ENCODE results near the gene GMPPA.

GMPPA gene

GRCh38 chr2:219540784-219541504 is 42.3 kb downstream of the GMPPA start:
- DNase-seq, result no peak

DNA sequence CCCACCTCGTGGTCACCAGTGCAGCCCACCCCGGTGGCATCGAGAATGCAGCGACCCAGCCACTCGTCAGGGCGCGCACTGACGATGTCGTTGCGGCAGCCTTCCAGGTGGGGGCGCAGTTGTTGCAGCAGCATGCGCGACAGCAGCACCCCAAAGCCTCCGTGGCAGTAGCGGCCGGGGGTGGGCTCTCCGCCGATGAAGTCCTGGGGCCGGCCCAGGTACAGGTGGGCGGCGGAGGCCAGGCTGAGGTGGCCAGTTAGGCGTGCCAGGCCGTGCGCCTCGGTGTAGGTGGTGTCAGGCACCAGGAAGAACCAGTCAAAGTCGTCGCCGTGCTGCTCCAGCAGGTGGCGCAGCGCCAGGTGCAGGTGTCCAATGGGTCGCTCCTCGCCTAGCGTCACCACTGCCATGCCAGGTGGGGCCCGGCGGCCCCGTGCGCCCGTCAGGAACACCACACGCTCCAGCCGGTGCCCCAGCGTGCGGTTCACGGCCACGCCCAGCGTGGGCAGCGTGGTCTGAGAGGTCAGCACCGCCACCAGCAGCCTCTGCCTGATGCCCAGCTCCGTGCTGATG is 43.0 kb downstream of the GMPPA start:
- DNase-seq, result peak; percentile 66

- no peak for DNase-seq
These were observed 44.4 kb downstream of the GMPPA start for GRCh38 chr2:219542931-219543595.

DNA sequence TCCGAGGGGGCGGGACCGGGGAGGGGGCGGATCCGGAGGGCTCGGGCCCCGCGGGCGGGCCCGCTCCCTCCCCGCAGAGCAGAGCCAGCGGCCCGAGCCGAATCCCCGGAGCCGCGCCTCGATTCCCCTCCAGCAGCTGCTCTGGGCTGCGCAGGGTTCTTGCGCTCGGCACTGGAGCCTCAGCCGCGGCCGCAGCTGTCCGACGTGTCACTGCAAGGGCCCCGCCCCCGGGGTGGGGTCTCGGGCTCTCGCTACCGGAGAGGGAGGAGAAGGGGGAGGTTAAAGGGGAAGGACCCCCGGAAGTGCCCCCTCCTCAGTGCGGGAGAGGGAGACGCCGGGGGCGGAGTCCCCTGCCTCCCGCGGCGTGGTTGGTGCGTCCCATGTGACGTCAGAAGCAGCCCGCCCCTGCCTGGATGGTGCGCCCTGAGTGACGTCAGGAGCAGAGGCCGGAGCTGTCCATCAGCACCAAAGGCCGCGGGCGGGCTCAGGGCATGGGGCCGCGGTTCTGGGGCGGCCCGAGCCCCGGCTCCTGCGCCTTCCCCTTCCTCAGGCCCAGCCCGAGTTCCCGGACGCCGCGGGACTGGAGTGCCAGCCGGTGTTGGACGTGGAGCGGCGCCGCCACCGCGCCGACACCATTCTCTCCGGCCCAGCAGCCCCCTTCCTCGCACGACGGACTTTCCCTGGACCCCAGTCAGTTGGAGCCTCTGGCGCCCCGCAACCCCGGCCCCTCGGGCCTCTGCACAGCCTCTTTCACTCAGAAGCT is 45.1 kb downstream of the GMPPA start, which contains the start of the genes CHPF and TMEM198:
Gene CHPF (minus strand): TSS at position 214 of the 763 bp plus-strand sequence. CDS start 271 bp downstream, outside the sequence.
Gene TMEM198 (plus strand): TSS at position 433 of the 763 bp plus-strand sequence. CDS start 700 bp downstream, outside the sequence.
- DNase-seq, result peak; percentile 89

- DNase-seq, result no peak
These were observed 45.9 kb downstream of the GMPPA start for GRCh38 chr2:219544567-219544966.

DNA sequence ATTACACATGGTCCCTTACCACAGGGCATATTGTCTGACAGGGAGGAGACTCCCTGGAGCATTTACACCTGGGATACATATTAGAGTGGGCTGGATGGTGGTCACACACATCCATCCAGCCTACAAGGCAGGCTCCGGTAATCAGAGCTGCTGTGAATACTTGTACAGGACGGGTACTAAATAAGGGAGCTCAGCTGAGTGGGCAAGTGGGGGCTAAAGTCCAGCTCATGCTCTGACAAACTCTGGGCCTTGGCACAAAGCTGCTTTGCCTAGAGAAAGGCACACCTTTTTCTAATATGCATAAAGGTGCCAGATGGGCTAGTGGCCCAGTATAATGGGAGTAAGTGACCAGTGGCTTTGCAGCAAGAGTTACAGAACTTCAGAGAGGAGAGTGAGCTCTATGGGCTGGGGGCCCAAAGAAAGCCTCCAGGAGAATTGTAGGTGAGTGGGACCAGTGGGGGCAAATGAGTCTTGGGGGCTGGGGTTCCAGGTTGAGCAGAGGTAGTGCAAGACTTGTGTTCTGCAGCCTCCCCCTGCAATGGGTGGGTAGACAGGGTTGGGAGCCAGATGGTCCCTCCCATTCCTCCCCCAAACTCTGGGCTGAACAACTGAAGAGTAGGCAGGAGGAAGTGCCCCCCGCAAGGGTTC is 46.7 kb downstream of the GMPPA start:
- DNase-seq, result no peak

DNA sequence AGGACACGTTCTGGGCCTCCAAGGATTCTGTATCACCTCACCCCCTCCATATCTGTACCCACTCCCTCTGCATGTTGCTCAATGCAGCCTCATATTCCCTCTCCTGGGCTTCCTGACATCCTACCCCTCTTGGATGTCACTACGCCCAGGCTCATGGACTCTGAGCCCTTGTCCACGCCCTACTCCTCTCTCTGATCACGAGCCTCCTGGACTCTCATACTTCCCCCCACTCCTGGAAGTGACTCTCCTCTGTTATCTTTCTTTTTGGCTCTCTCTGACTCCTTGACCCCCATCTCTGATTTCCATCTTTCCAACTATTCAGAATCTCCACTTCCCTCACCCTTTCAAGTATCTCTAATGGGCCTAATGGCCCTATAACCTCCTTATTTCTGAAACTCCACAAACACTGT is 47.3 kb downstream of the GMPPA start:
- DNase-seq, result no peak

GRCh38 chr2:219547621-219548020 is 48.9 kb downstream of the GMPPA start:
- DNase-seq, result no peak

DNA sequence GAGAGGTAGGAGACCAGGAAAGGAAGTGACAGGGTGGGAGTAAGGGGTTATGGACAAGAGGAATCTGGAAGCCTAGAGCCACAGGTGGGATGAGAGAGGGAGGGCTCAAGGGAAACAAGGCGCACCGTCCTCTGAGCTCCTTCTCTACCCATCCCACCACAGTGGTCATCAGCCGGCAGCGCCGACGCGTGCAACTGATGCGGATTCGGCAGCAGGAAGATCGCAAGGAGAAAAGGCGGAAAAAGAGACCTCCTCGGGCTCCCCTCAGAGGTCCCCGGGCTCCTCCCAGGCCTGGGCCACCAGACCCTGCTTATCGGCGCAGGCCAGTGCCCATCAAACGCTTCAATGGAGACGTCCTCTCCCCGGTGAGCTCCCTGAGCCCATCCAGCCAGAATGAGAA is 50.3 kb downstream of the GMPPA start:
- DNase-seq, result no peak

GRCh38 chr2:219549619-219550018 is 50.9 kb downstream of the GMPPA start:
- DNase-seq, result no peak

- peak; percentile 80 for DNase-seq
These were observed 53.0 kb downstream of the GMPPA start for GRCh38 chr2:219551441-219552381.

DNA sequence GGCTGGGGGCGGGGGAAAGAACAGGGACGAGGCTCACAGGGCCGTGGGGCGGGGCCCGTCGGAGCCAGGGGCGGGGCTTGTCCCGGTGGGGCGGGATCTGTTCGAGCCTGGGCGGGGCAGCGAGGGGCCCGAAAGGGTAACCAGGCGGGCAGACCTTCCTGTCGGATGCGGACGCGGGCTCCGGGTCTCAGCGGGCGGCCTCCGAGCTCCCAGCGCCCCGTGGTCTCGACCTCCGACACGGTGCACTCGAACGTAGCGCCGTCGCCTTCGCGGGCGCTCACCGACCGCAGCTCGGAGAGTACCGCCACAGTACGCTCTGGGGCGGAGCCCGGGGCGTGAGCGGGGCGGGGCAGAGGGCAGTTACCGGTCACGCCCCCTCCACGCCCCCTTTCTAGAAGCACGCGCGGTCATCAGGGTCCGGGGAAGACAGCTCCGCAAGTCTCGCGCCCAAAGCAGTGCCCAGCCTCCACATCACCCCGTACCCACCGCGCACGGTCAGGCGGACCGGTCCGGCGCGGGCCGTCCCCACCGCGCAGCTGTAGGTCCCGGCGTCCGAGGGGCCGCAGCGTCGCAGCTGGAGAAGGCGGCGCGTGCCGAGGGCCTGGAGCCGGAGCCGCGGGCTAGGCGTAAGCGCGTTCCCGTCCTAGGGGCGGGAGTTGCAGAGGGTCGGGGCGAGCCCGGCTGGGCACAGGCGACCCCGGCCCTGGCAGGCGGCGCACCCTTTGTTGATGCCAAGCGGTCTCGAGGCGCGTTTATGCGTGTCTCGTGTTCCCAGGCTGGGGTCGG is 53.9 kb downstream of the GMPPA start:
- DNase-seq, result peak; percentile 87

DNA sequence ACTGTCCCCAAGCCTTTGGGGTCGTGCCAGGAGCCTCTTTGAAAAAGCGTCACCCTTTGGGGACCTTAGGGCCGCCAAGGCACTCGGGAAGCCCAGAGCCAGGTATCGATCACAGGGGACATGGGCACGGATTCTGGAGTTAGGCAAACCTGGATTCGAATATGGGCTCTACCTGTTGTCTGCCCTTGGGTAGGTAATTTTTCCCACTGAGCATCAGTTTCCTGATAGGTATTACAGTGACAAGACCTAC is 54.4 kb downstream of the GMPPA start:
- peak; percentile 14 for DNase-seq

DNA sequence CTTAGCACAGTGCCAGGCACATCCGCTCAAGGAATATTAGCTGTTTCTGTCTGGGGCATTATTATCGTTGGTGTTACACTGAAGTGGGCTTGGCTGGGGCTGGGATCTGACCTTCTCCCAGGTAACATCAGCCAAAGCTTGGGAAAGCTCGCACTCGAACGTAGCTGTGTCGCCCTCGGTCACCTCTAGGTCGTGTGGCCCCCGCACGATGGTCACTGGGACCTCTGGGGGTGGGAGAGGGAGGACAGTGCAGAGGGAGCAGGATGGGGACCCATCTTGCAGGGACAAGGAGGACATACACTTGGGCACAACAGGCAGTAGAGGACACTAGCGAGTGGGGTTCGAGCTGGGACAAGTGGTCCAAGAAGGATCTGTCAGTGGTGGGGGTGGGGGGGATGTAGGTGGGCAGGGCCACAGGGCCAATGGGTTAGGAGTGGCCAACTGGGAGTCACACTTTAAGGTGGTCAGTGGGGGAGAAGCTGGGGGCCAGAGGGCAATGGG is 54.8 kb downstream of the GMPPA start:
- no peak for DNase-seq

DNA sequence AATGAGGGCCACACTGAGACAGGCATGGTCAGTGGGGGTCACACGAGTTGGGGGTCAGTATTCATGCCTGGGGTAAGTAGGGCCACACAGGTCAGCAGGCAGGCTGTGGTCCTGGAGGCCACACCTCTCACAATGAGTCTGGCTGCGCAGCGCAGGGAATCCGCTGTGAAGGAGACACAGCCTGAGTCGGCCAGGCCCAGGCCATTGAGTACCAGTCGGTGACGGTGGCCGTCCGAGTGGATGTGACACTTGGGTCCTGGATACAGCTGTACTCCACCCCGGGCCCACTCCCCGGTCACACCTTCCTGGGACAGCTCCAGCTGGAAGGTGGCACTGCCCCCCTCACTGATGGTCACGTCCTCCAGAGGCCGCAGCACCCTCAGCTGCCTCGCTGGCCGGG is 55.7 kb downstream of the GMPPA start:
- DNase-seq, result no peak

GRCh38 chr2:219555956-219556355 is 57.3 kb downstream of the GMPPA start:
- DNase-seq, result no peak

- DNase-seq, result no peak
These were observed 57.7 kb downstream of the GMPPA start for GRCh38 chr2:219556413-219556812.

Data from NCI-H510A treated with DMSO at 0.1 percent for 48 hours (cell line).